SK-N-SH (cell line): ENCODE measurements around the gene TMEM131L. TPM values are rescaled to one million over a fixed set of nuclear protein-coding genes. Genes with fewer than 3 reads are reported as not detected.

Experiments
- CTCF ChIA-PET: fragments of 300-600, 350-600 bp; formaldehyde crosslinking; extraction: SDS; loops from one replicate; lab custom pipeline; 2021; lab: Yijun Ruan, JAX
- POLR2A ChIA-PET: fragments of 350-600 bp; sonication (Branson Sonifier 250); formaldehyde crosslinking; extraction: SDS; loops from one replicate; lab custom pipeline; 2020; ENCODE audit warnings: antibody characterized with exemption, inconsistent platforms; lab: Yijun Ruan, JAX
- DNase-seq: peaks from one replicate; pipeline ENCODE4 v3.0.0; 2012
- H2AFZ ChIP-seq: fragments of 200-600 bp; sonication (generic); 2 replicates; pipeline ENCODE4 v1.8.1; 2016; ENCODE audit warnings: antibody characterized with exemption, mild to moderate bottlenecking, low read depth
- H3F3A ChIP-seq: fragments of 200-600 bp; sonication (generic); replicated peaks from 2 replicates; pipeline ENCODE3; 2016; ENCODE audit warnings: antibody characterized with exemption, mild to moderate bottlenecking; ENCODE audit not compliant: insufficient read depth
- H3K27ac ChIP-seq, 2 experiments: fragments of 200-500 bp in 1 of 2; fragments of 200-600 bp in 1 of 2; sonication (Bioruptor generic) in 1 of 2; sonication (generic), shearing (Covaris generic) in 1 of 2; 2 replicates each; pipeline versions ENCODE4 v1.5.1 to v1.6.1; 2014 to 2016; ENCODE audit warnings: low read depth in 2 of 2, inconsistent platforms in 1 of 2, low read length in 1 of 2, mild to moderate bottlenecking in 1 of 2, mixed read lengths in 1 of 2
- H3K27me3 ChIP-seq: fragments of 200-600 bp; sonication (generic), shearing (Covaris generic); 2 replicates; pipeline ENCODE4 v1.6.1; 2016; ENCODE audit warnings: mixed run types; ENCODE audit not compliant: insufficient read depth
- H3K36me3 ChIP-seq, 2 experiments: fragments of 200-500 bp in 1 of 2; fragments of 200-600 bp in 1 of 2; sonication (Bioruptor generic) in 1 of 2; sonication (generic) in 1 of 2; replicated peaks in 1 of 2; 2 replicates each; pipeline versions ENCODE3 to v1.5.1; 2014 to 2016; ENCODE audit warnings: low read length in 1 of 2, mild to moderate bottlenecking in 1 of 2; ENCODE audit not compliant: insufficient read depth in 2 of 2, control insufficient read depth in 1 of 2
- H3K4me1 ChIP-seq, 2 experiments: fragments of 200-500 bp in 1 of 2; fragments of 200-600 bp in 1 of 2; sonication (Bioruptor generic) in 1 of 2; sonication (generic), shearing (Covaris generic) in 1 of 2; 2 replicates each; pipeline versions ENCODE4 v1.5.1 to v1.6.1; 2014 to 2016; ENCODE audit warnings: low read depth in 1 of 2, low read length in 1 of 2, mixed run types in 1 of 2; ENCODE audit not compliant: insufficient read depth in 2 of 2, control insufficient read depth in 1 of 2
- H3K4me2 ChIP-seq: fragments of 200-600 bp; sonication (generic), shearing (Covaris generic); 2 replicates; pipeline ENCODE4 v1.6.1; 2017; ENCODE audit warnings: mixed run types
- H3K4me3 ChIP-seq, 2 experiments: fragments of 200-500 bp in 1 of 2; fragments of 200-600 bp in 1 of 2; sonication (Bioruptor generic) in 1 of 2; sonication (generic), shearing (Covaris generic) in 1 of 2; 2 replicates each; pipeline versions ENCODE4 v1.5.1 to v1.8.1; 2014 to 2016; ENCODE audit warnings: low read depth in 2 of 2, inconsistent platforms in 1 of 2, low read length in 1 of 2, mild to moderate bottlenecking in 1 of 2, mixed read lengths in 1 of 2, moderate library complexity in 1 of 2
- H3K79me2 ChIP-seq: fragments of 200-600 bp; sonication (generic); 2 replicates; pipeline ENCODE4 v1.8.1; 2017; ENCODE audit warnings: mild to moderate bottlenecking; ENCODE audit not compliant: insufficient read depth
- H3K9ac ChIP-seq: fragments of 200-600 bp; sonication (generic); 2 replicates; pipeline ENCODE4 v1.6.1; 2017; ENCODE audit warnings: mixed run types
- H3K9me2 ChIP-seq: fragments of 200-600 bp; sonication (generic); 2 replicates; pipeline ENCODE4 v1.6.1; 2017; ENCODE audit warnings: mixed run types
- H3K9me3 ChIP-seq: fragments of 200-600 bp; sonication (generic); 2 replicates; pipeline ENCODE4 v1.6.1; 2017; ENCODE audit warnings: mixed run types, mild to moderate bottlenecking, moderate library complexity
- H4K20me1 ChIP-seq: fragments of 200-600 bp; sonication (generic); 2 replicates; pipeline ENCODE4 v1.6.1; 2017; ENCODE audit warnings: mild to moderate bottlenecking, mixed run types; ENCODE audit not compliant: insufficient read depth
- CHD2 ChIP-seq: fragments of 150-350 bp; IDR thresholded peaks from 2 replicates; pipeline ENCODE4 v1.6.1; 2018; ENCODE audit warnings: low read length; ENCODE audit not compliant: partially characterized antibody
- CTCF ChIP-seq: fragments of 200-600 bp; sonication (generic); IDR thresholded peaks from 2 replicates; pipeline ENCODE4 v1.6.1; 2017; ENCODE audit warnings: antibody characterized with exemption, mild to moderate bottlenecking, moderate library complexity
- EP300 ChIP-seq, 2 experiments: IDR thresholded peaks; 2 replicates each; pipeline versions ENCODE4 v1.4.0 to v1.6.1; 2012; ENCODE audit warnings: borderline replicate concordance in 1 of 2, low read depth in 1 of 2, low read length in 1 of 2
- MXI1 ChIP-seq: IDR thresholded peaks from 2 replicates; pipeline ENCODE4 v1.6.1; 2012; ENCODE audit warnings: mild to moderate bottlenecking, low read depth, low read length, improper control_type of control experiment
- POLR2AphosphoS5 ChIP-seq: IDR thresholded peaks from 2 replicates; pipeline ENCODE4 v1.6.1; 2012; ENCODE audit warnings: low read depth, low read length
- RCOR1 ChIP-seq: fragments of 150-350 bp; IDR thresholded peaks from 2 replicates; pipeline ENCODE4 v1.6.1; 2017; ENCODE audit warnings: antibody characterized with exemption, low read length
- RFX5 ChIP-seq: IDR thresholded peaks from 2 replicates; pipeline ENCODE4 v1.6.1; 2012; ENCODE audit warnings: mild to moderate bottlenecking, improper control_type of control experiment, low read length
- RXRA ChIP-seq: IDR thresholded peaks from 2 replicates; pipeline ENCODE4 v1.4.0; 2012; ENCODE audit warnings: low read depth, mild to moderate bottlenecking, borderline replicate concordance
- SMC3 ChIP-seq: IDR thresholded peaks from 2 replicates; pipeline ENCODE4 v1.6.1; 2012; ENCODE audit warnings: low read depth, low read length, improper control_type of control experiment
- TEAD4 ChIP-seq: IDR thresholded peaks from 2 replicates; pipeline ENCODE4 v1.4.0; 2012; ENCODE audit warnings: mild to moderate bottlenecking, borderline replicate concordance; ENCODE audit not compliant: insufficient read depth
- YY1 ChIP-seq: IDR thresholded peaks from 2 replicates; pipeline ENCODE4 v1.4.0; 2012; ENCODE audit warnings: low read depth, mild to moderate bottlenecking
- WGBS: methylation state at CpG from one replicate; pipeline ENCODE4 v1.1.6; 2017; ENCODE audit warnings: low lambda C conversion rate; 5-methylcytosine and 5-hydroxymethylcytosine counted together
- polyA plus RNA-seq, 3 experiments: library from polyadenylated mRNA; depleted of rRNA; stranded (reverse); fragments of >200 nt; gene quantifications; 2 replicates each; pipeline ENCODE4 v1.2.3, GENCODE V29; 2012
- TF ChIP-seq, protein P1 (sequence below): fragments of 150-350 bp; IDR thresholded peaks from 2 replicates; pipeline ENCODE4 v1.6.1; 2016; ENCODE audit warnings: mild to moderate bottlenecking, low read depth, low read length
- TF ChIP-seq, protein P2 (sequence below): fragments of 150-350 bp; IDR thresholded peaks from 2 replicates; pipeline ENCODE4 v1.6.1; 2017; ENCODE audit warnings: antibody characterized with exemption, low read length, low read depth, borderline replicate concordance

TMEM131L gene
- polyA plus RNA-seq, 1 of the 3 experiments (the other 2 are of a cell fraction) = 6.2 TPM

DNA sequence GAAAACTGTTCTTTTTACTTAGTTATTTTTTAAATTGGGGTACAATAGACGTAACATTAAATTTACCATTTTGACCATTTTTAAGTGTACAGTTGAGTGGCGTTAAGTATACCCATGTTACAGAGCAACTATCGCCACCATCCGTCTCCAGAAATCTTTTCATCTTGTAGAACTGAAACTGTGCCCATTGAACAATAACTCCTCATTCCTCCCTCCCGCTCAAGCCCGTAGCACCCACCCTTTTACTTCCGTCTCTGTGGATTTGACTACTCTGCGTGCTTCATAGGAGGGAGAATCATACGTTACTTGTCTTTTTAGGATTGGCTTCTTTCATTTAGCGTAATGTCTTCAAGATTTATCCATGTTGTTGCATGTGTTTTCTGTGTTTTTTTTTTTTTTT is 55.3 kb downstream of the TMEM131L start (continued):
- TF ChIP-seq, protein P1, sequence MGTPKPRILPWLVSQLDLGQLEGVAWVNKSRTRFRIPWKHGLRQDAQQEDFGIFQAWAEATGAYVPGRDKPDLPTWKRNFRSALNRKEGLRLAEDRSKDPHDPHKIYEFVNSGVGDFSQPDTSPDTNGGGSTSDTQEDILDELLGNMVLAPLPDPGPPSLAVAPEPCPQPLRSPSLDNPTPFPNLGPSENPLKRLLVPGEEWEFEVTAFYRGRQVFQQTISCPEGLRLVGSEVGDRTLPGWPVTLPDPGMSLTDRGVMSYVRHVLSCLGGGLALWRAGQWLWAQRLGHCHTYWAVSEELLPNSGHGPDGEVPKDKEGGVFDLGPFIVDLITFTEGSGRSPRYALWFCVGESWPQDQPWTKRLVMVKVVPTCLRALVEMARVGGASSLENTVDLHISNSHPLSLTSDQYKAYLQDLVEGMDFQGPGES = no peak
- TF ChIP-seq TEAD4 (no peak), RCOR1 (no peak), POLR2AphosphoS5 (no peak), EP300 (IDR thresholded peaks at IDR 0.05; ENCODE audit: borderline replicate concordance in 1 of 2, low read depth in 1 of 2, low read length in 1 of 2) (no peak), RFX5 (no peak), CTCF (no peak), SMC3 (no peak)

GRCh38 chr4:153521999-153522801 is 56.0 kb downstream of the TMEM131L start:
- 93% methylated on average over 17 of the region's 17 CpGs for WGBS
- TF ChIP-seq MXI1 = no peak
- no peak for TF ChIP-seq CHD2
- no peak for TF ChIP-seq RXRA
- TF ChIP-seq YY1 = no peak
- TF ChIP-seq, protein P2, sequence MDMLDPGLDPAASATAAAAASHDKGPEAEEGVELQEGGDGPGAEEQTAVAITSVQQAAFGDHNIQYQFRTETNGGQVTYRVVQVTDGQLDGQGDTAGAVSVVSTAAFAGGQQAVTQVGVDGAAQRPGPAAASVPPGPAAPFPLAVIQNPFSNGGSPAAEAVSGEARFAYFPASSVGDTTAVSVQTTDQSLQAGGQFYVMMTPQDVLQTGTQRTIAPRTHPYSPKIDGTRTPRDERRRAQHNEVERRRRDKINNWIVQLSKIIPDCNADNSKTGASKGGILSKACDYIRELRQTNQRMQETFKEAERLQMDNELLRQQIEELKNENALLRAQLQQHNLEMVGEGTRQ = no peak
- Histone ChIP-seq H2AFZ (no peak overlapping the region), H3K27me3 (no peaks in the 10 kb centered on the region), H3K4me1 (no peaks in the 10 kb centered on the region; a peak in 2 of 4 replicates), H3F3A (no peaks in the 10 kb centered on the region), H3K9me2 (no peaks in the 10 kb centered on the region), H3K36me3 (no peaks in the 10 kb centered on the region), H4K20me1 (no peaks in the 10 kb centered on the region), H3K4me2 (no peak overlapping the region), H3K9ac (no peak overlapping the region), H3K4me3 (no peak overlapping the region), H3K79me2 (peaks cover 5% of the 10 kb centered on the region; the same call in 1 of the 2 replicates), H3K27ac (no peak overlapping the region), H3K9me3 (no peaks in the 10 kb centered on the region)
- no peak for DNase-seq
- CTCF ChIA-PET = no interaction called here
- POLR2A ChIA-PET = no interaction called here
